Activated naive CD8-positive, alpha-beta T cell treated with anti-CD3 and anti-CD28 coated beads, Interleukin-2, amount 50 U/mL, for 16 hours (primary cell): ENCODE measurements around the gene KCNQ2.

Experiments
- DNase-seq: peaks from one replicate; pipeline ENCODE4 v3.0.0-alpha.2; 2020; ENCODE audit warnings: low read depth, low spot score

Gene KCNQ2

DNA sequence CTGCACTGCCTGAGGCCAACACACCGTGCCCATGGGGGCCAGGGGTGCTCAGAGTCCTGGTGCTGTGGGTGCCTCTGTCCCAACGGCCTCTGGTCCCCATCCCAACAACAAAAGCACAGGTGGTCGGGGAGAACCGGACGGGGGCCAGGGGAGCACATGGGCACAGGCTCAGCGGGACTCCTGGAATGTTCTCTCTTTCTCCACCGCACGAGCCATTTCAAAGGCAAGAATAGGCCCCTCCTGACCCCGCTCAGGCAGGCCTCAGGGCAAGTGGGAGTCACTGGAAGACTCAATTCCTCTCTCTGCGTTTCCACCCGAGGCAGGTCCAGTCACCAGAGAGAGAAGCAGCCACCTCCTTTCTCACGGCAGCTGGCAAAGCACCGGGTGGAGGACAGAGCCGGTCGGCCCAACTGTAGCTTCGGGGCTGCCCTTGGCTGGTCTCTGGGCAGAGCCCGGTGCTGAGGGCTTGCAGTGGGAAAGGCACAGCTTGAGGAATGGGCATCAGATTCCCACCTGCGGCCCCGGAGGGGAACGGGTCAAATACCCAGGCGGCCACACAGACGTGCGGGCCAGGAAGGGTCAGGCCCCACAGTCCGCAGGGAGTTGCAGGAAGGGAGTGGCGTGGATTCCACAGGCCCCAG is 55.2 kb downstream of the KCNQ2 start:
- no peak for DNase-seq

GRCh38 chr20:63416631-63417030 is 55.8 kb downstream of the KCNQ2 start:
- DNase-seq, result no peak

DNA sequence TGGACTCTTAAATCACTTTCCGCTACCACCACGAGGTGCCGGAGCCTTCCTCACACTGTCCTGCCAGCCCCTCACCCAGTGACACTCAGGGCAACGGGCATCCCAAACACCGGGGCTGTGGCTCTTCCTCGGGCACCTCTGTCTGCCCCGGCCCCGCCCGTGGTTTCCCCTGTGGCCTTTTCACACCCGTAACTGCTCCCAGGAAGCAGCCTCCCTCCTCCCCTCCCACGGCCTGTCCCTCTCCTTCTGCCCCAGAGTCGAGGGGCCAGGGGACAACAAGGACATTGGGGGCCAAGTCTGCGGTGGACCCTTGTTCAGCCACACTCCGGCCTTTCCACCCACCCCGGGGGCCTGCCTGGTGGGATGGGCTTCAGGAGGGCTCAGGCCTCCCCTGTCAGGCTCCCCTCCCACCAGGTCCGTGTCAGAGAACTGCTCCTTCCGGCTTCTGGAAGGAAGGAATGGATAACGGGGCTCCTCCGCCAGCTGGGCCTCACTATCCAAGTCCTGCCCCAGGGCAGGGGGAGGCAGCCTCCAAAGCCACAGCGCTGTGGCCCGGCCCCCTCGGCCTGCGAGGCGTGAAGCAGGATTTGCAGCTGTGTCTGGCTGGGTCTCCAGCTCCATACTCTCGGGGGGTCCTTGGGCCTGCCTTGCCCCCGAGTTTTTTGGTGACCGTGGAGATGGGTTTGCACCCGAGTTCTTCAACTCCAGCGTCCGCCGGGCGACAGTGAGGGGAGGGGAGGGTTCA is 56.6 kb downstream of the KCNQ2 start:
- DNase-seq, result no peak

DNA sequence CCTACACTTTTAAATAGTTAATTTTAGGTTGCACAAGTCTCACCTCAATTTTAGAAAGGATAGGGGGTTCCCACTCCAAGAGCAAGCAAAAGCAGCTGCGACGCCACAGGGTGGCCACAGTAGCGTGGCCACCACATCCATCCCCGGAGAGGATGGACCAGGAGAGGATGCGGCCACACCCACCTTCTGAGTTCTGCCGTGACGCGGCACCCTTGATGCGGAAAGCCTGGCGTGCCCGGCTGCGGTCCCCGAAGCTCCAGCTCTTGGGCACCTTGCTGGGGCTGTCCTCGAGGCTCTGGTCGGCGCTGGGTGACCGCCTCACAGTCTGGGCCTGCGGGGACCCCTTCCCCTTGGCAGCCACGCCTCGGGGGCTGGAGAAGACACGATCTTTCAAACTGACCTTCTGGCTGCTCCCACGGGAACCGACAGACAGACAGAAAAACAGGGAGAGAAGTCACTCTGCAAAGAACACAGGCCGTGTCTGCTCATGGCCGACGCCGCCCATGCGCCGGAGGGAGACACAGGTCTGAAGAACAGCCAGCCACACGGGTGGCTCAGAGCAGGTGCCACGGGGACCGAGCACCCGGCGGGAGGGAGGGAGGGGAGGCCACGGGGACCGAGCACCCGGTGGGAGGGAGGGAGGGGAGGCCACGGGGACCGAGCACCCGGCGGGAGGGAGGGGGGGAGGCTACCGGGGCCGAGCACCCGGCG is 57.6 kb downstream of the KCNQ2 start:
- DNase-seq, result no peak

DNA sequence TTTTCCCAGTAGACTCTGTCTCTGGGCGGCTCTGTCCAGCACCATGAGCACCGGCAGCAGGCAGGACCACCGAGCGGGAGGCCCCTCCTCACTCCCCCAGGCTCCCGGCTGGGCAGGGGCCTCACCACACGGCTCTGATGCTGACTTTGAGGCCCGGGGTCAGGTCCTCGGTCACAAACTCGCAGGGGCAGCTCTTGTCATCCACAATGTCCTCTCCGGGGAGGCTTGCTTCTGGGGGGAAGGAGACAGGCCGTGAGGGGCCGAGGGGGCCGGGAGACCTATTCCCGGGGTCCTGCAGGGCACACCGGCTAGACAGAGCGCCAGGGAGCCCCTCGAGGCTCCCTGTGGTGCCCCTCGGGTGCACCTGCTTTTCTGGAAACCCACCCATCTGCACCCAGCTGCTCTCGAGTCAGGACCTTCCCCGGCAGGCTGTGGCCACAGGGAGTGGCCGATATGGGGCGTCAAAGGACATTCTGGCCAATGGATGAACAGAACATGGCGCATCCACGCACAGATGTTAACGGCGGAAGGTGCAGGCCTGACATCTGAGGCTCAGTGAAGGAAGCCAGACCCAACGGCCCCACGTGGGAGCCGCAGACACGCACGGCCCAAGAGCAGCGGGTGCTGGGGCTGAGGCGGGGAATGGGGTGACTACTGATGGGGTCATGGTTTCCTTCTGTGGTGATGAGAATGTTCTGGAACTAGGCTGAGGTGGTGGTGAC is 58.3 kb downstream of the KCNQ2 start:
- no peak for DNase-seq

DNA sequence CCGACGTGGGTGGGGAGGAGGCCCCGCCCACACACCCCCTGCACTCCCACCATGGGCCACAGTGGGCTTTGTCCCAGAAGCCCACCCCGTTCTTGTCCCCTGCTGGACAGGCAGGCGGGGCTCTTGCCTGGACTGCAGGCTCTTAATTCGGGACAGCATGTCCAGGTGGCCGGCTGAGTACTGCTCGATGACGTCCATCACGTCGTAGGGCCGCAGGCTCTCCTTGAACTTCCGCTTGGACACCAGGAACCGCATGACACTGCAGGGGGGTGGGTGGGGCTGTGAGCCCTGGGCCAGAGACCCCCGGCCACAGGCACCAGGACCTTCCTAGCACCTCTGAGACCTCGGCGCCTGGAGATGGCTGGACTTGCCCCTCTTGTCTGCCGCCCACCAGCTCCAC is 59.1 kb downstream of the KCNQ2 start:
- DNase-seq, result no peak

- no peak for DNase-seq
These were observed 59.6 kb downstream of the KCNQ2 start for GRCh38 chr20:63412889-63413288.

- DNase-seq, result no peak
These were observed 60.4 kb downstream of the KCNQ2 start for GRCh38 chr20:63411898-63412631.

GRCh38 chr20:63411151-63411897 is 61.1 kb downstream of the KCNQ2 start:
- DNase-seq, result no peak

DNA sequence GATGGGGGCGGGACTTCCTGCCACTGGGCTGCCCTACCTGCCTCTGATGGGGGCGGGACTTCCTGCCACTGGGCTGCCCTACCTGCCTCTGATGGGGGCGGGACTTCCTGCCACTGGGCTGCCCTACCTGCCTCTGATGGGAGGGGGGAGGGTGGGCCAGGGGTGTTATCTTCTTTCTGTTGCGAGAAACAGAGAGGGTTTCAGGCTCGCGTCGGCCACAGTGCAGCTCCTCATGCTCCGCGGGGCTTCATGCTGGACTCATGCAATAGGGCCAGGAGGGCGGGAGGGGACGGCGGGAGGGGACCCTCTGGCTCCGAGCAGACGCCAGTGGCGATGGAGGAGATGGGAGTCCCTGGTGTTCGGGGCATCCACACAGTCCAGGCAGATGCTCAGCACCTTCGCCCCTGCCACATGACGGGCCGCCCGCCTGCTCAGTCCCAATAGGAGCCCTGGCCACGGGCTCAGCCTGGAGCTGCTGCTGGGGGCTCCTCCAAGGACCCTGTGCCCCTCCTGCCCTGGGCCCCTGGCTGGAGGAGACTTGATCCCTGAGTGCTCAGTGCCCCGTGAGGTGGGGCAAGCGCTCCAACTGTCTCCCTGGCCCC is 62.5 kb downstream of the KCNQ2 start:
- no peak for DNase-seq

DNA sequence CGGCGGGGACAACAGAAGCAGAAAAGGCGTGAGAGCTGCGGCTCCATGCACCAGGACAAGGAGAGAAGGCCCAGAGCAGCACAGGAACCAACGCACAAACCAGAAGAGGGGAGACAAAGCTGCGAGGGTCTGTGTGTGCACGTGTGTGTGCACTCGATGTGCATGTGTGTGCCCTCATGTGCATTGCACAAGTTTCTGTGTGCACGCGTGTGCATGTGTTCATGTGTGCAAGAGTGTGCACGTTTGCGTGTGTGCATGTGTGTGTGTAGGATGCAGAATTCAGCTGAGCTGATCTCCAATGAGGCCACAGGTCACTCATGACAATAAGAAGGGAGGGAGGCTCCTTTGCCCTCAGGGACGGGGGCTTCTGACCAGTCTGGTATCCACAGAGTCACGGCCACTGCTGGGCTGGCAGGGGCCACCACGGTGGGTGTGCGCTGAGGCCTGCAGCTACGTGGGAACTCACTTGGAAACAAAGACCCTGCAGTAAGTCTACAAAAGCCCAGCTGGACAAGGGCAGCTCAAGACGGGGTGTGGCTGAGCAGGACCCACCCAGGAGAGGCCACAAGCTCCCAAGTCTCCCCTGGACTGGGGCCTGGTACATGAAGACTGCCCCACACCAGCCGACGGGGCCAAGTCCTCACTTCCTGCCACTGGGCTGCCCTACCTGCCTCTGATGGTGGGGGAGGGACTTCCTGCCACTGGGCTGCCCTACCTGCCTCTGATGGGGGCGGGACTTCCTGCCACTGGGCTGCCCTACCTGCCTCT is 63.2 kb downstream of the KCNQ2 start:
- no peak for DNase-seq

DNA sequence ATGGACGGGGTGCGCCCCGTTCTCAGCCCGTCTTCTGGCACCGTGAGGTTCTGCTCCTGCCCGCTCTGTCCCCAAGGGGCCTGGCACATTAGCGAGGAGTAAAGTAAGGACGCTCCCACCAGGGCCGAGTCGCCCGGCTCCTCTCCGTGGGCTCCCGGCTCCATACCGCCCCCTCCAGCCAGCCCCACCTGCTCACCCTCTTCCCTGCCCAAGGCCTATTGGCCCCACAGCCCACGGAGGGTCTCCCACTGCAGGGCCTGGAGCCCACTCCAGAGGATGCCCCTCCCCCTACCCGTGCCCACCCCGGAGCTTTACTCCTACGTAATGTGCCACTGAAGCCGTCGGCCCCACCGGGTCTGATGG is 63.8 kb downstream of the KCNQ2 start:
- no peak for DNase-seq

- DNase-seq, result no peak
These were observed 64.3 kb downstream of the KCNQ2 start for GRCh38 chr20:63407928-63408683.

GRCh38 chr20:63406617-63407245 is 65.7 kb downstream of the KCNQ2 start:
- no peak for DNase-seq

GRCh38 chr20:63406011-63406410 is 66.4 kb downstream of the KCNQ2 start:
- no peak for DNase-seq

GRCh38 chr20:63405102-63405730 is 67.2 kb downstream of the KCNQ2 start:
- no peak for DNase-seq

DNA sequence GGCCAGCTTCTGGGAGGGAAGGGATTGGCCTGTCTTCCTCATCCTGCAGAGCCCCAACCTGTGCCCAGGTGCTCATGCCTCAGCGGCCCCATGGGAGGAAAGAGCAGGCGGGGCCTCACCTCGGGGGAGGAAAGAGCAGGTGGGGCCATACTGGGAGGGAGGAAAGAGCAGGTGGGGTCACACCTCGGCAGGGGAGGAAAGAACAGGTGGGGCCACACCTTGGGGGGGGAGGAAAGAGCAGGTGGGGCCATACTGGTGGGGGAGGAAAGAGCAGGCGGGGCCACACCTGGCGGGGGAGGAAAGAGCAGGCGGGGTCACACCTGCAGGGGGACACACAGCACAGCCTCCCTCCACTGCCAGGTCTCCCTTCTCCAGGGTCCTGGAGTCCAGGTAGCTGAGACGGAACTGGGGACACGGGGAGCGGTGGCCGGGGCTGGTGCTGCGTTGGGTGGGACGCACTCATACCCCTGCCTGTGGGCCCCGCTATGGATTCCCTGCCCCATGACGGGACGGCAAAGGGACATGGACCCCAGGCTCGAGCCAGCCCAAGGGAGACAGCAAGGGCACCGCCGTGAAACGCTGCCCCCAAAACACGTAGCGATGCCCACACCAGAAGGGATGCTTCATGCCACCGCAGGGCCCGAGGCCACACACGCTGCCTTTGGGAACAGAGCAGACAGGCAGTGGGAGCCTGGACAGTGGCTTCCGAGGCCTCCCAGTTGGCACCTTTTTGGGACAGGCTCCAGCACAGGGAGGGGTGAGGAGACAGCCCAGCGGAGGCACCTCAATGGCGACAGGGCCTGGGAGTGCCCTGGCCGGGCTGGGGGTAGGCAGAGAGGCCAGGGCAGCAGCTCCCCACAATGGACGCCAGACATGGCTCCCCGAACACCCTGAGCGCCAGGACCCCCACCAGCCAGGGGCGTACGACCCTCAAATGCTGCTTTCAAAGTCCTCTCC is 68.0 kb downstream of the KCNQ2 start:
- no peak for DNase-seq
